ENCODE results near the gene DNAH8. TPM values are rescaled to one million over a fixed set of nuclear protein-coding genes. Genes with fewer than 3 reads are reported as not detected.

The DNAH8 gene
- total RNA-seq, 1 donor from 2014 or later: not detected

- Histone ChIP-seq H2AFZ (ENCODE audit: low read depth, low read length) (no peak overlapping the region), H3K27ac (ENCODE audit: low read depth, low read length) (no peak overlapping the region), H3K4me2 (ENCODE audit: low read length) (no peak overlapping the region), H3K9me3 (ENCODE audit: insufficient read depth, low read depth, low read length) (no peaks in the 10 kb centered on the region), H3K79me2 (ENCODE audit: insufficient read depth, low read length) (no peaks in the 10 kb centered on the region), H3K9ac (ENCODE audit: low read length) (no peak overlapping the region), H3K4me3 (ENCODE audit: insufficient read depth, low read depth, low read length) (no peak overlapping the region), H3K36me3 (ENCODE audit: insufficient read depth, low read length) (no peaks in the 10 kb centered on the region), H4K20me1 (ENCODE audit: insufficient read depth, low read length) (no peaks in the 10 kb centered on the region), H3K4me1 (ENCODE audit: insufficient read depth, low read length) (no peaks in the 10 kb centered on the region), H3K27me3 (ENCODE audit: insufficient read depth, low read length) (no peaks in the 10 kb centered on the region)
- TF ChIP-seq CTCF (IDR thresholded peaks at IDR 0.05; ENCODE audit: insufficient read depth, low read depth, low read length) (no peak), EZH2 (IDR thresholded peaks at IDR 0.05; ENCODE audit: insufficient read depth, low read length) (no peak)
- Mint-ChIP-seq H3K27me3 (ENCODE audit: low read depth, unreplicated experiment) (peaks cover 11% of the 10 kb centered on the region), H3K36me3 (ENCODE audit: low read depth, unreplicated experiment) (no peaks in the 10 kb centered on the region), H3K27ac (ENCODE audit: unreplicated experiment) (no peak overlapping the region), H3K4me3 (ENCODE audit: unreplicated experiment) (no peak overlapping the region), H3K9me3 (ENCODE audit: unreplicated experiment) (no peaks in the 10 kb centered on the region), H3K4me1 (ENCODE audit: low read depth, unreplicated experiment) (no peaks in the 10 kb centered on the region)
- FAIRE-seq: no peak
- no peak for DNase-seq (ENCODE audit: low read depth)
Measured at GRCh38 chr6:39005774-39006173, 290.7 kb downstream of the DNAH8 start.

- Histone ChIP-seq H3K27ac (ENCODE audit: low read depth, low read length) (no peak overlapping the region), H3K4me2 (ENCODE audit: low read length) (no peak overlapping the region), H3K4me1 (ENCODE audit: insufficient read depth, low read length) (no peaks in the 10 kb centered on the region), H3K79me2 (ENCODE audit: insufficient read depth, low read length) (no peaks in the 10 kb centered on the region), H3K4me3 (ENCODE audit: insufficient read depth, low read depth, low read length) (no peak overlapping the region), H2AFZ (ENCODE audit: low read depth, low read length) (no peak overlapping the region), H3K36me3 (ENCODE audit: insufficient read depth, low read length) (no peaks in the 10 kb centered on the region), H3K9me3 (ENCODE audit: insufficient read depth, low read depth, low read length) (no peaks in the 10 kb centered on the region), H4K20me1 (ENCODE audit: insufficient read depth, low read length) (no peaks in the 10 kb centered on the region), H3K27me3 (ENCODE audit: insufficient read depth, low read length) (no peaks in the 10 kb centered on the region), H3K9ac (ENCODE audit: low read length) (no peak overlapping the region)
- no peaks in the 10 kb centered on the region for H3K4me1 Mint-ChIP-seq (ENCODE audit: low read depth, unreplicated experiment)
- no peak overlapping the region for H3K27ac Mint-ChIP-seq (ENCODE audit: unreplicated experiment)
- H3K4me3 Mint-ChIP-seq (ENCODE audit: unreplicated experiment): no peak overlapping the region
- H3K27me3 Mint-ChIP-seq (ENCODE audit: low read depth, unreplicated experiment): peaks cover 7% of the 10 kb centered on the region
- TF ChIP-seq EZH2 (IDR thresholded peaks at IDR 0.05; ENCODE audit: insufficient read depth, low read length) (no peak), CTCF (IDR thresholded peaks at IDR 0.05; ENCODE audit: insufficient read depth, low read depth, low read length) (no peak)
- no peak for DNase-seq (ENCODE audit: low read depth)
- no peaks in the 10 kb centered on the region for H3K9me3 Mint-ChIP-seq (ENCODE audit: unreplicated experiment)
- H3K36me3 Mint-ChIP-seq (ENCODE audit: low read depth, unreplicated experiment): no peaks in the 10 kb centered on the region
- FAIRE-seq: no peak
Measured at GRCh38 chr6:39007575-39007974, 292.5 kb downstream of the DNAH8 start.

- TF ChIP-seq EZH2 (IDR thresholded peaks at IDR 0.05; ENCODE audit: insufficient read depth, low read length): no peak
- TF ChIP-seq CTCF (IDR thresholded peaks at IDR 0.05; ENCODE audit: insufficient read depth, low read depth, low read length): no peak
- H3K9me3 ChIP-seq (ENCODE audit: insufficient read depth, low read depth, low read length): no peaks in the 10 kb centered on the region
- no peak overlapping the region for H2AFZ ChIP-seq (ENCODE audit: low read depth, low read length)
- H3K36me3 ChIP-seq (ENCODE audit: insufficient read depth, low read length): no peaks in the 10 kb centered on the region
- H3K36me3 Mint-ChIP-seq (ENCODE audit: low read depth, unreplicated experiment): no peaks in the 10 kb centered on the region
- no peaks in the 10 kb centered on the region for H3K4me1 ChIP-seq (ENCODE audit: insufficient read depth, low read length)
- H3K9me3 Mint-ChIP-seq (ENCODE audit: unreplicated experiment): no peaks in the 10 kb centered on the region
- H3K27ac ChIP-seq (ENCODE audit: low read depth, low read length): no peak overlapping the region
- H3K27me3 Mint-ChIP-seq (ENCODE audit: low read depth, unreplicated experiment): peaks cover 7% of the 10 kb centered on the region
- no peaks in the 10 kb centered on the region for H3K79me2 ChIP-seq (ENCODE audit: insufficient read depth, low read length)
- no peaks in the 10 kb centered on the region for H4K20me1 ChIP-seq (ENCODE audit: insufficient read depth, low read length)
- DNase-seq (ENCODE audit: low read depth) (no peak), FAIRE-seq (no peak)
- H3K4me3 Mint-ChIP-seq (ENCODE audit: unreplicated experiment): no peak overlapping the region
- H3K4me3 ChIP-seq (ENCODE audit: insufficient read depth, low read depth, low read length): no peak overlapping the region
- no peaks in the 10 kb centered on the region for H3K27me3 ChIP-seq (ENCODE audit: insufficient read depth, low read length)
- H3K9ac ChIP-seq (ENCODE audit: low read length): no peak overlapping the region
- no peaks in the 10 kb centered on the region for H3K4me1 Mint-ChIP-seq (ENCODE audit: low read depth, unreplicated experiment)
- no peak overlapping the region for H3K27ac Mint-ChIP-seq (ENCODE audit: unreplicated experiment)
- H3K4me2 ChIP-seq (ENCODE audit: low read length): no peak overlapping the region
Measured at GRCh38 chr6:39008737-39009136, 293.6 kb downstream of the DNAH8 start.
